GM12872 (cell line): ENCODE data around the gene LIM2.

ENCODE experiments used
- TF ChIP-seq, protein P1 (sequence below): IDR thresholded peaks from 3 replicates; pipeline ENCODE4 v1.5.1; 2011; ENCODE audit warnings: low read depth, mild to moderate bottlenecking, low read length, moderate library complexity; ENCODE audit not compliant: insufficient read depth

Gene LIM2, protein sequence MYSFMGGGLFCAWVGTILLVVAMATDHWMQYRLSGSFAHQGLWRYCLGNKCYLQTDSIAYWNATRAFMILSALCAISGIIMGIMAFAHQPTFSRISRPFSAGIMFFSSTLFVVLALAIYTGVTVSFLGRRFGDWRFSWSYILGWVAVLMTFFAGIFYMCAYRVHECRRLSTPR

DNA sequence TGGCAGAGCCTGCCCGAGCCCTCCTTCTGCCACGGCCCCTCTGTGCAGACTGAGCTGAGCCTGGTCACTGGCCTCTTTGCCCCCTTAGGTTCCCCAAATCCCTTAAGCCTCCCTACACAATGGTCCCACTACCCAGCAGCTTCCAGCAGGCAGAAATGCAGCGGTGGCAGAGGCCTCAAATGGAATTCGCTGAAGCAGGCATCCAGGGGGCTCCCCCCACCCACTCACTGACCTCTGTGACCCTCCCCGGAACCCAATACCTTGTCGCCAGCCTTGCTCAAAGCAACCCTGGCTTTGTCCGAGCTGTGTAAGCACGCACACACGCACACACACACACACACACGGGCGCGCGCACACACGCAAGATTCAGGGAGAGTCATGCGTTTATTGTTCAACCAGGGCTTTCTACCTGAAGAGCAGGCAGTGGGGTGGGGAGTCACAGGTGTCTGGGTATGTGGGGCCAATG is at the start of gene LIM2:
LIM2 (minus strand) TSS at position 51 of the 466 bp plus-strand sequence. CDS start 531 bp downstream, outside the sequence.
- TF ChIP-seq, protein P1, sequence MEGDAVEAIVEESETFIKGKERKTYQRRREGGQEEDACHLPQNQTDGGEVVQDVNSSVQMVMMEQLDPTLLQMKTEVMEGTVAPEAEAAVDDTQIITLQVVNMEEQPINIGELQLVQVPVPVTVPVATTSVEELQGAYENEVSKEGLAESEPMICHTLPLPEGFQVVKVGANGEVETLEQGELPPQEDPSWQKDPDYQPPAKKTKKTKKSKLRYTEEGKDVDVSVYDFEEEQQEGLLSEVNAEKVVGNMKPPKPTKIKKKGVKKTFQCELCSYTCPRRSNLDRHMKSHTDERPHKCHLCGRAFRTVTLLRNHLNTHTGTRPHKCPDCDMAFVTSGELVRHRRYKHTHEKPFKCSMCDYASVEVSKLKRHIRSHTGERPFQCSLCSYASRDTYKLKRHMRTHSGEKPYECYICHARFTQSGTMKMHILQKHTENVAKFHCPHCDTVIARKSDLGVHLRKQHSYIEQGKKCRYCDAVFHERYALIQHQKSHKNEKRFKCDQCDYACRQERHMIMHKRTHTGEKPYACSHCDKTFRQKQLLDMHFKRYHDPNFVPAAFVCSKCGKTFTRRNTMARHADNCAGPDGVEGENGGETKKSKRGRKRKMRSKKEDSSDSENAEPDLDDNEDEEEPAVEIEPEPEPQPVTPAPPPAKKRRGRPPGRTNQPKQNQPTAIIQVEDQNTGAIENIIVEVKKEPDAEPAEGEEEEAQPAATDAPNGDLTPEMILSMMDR = no peak

DNA sequence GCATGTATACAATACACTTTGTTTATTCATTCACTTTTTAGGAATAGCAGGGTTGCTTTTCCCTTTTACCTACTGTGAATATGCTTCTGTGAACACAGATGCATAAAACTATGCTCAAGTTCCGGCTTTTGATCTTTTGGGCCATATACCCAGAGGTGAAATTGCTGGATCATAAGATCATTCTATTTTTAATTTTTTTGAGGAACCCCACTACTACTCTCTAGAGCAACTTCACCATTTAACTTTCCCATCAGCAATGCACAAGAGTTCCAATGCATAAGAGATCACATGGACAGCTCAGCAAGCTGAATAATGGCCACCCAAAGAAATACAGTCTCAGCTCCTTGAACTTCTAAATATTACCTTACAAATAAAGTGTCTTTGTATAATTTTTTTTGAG is 46.7 kb upstream of the LIM2 start:
- TF ChIP-seq, protein P1 = no peak

DNA sequence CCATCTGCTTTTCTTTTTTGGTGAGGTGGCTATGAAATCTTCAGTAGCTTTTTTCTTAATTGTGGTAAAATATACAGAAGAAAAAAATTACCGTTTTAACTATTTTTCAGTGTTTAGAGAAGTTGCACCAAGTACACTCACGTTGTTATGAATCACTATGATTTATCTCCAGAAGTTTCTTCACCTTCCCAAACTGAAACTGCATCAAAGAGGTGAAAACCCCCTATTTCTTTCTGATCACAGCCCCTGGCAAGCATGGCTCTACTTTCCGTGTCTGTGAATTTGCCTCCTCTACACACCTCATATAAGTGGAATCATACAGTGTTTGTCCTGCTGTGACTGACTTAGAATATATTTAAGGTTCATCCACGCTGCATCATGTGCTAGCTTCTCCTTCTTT is 45.3 kb upstream of the LIM2 start:
- TF ChIP-seq, protein P1 = no peak

DNA sequence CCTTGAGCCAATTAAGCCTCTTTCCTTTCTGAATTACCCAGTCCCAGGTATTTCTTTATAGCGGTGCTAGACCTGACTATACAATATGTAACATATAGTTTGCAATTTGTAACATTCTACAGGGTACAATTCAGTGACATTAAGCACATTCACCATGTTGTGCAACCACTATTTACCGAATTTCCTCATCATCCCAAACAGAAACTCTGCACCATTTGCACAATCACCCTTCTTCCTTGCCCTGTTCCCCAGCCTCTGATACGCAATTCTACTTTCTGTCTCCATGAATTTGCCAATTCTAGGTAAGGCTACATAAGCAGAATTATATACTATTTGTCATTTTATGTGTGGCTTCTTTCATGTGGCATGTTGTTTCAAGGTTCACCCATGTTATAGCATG is 43.4 kb upstream of the LIM2 start:
- TF ChIP-seq, protein P1 = no peak

DNA sequence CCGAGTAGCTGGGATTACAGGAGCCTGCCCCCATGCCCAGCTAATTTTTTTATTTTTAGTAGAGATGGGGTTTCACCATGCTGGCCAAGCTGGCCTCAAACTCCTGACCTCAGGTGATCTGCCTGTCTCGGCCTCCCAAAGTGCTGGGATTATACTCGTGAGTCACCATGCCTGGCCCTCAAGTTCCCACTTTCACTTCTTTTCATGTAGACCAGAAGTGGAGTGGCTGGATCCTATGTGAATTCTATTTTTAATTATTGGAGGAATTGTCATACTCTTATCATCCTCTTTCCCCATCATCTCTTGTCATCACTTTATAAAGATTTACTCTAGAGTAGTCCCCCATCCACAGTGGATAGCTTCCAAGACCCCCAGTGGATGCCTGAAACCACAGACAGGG is 42.4 kb upstream of the LIM2 start:
- TF ChIP-seq, protein P1 = no peak

DNA sequence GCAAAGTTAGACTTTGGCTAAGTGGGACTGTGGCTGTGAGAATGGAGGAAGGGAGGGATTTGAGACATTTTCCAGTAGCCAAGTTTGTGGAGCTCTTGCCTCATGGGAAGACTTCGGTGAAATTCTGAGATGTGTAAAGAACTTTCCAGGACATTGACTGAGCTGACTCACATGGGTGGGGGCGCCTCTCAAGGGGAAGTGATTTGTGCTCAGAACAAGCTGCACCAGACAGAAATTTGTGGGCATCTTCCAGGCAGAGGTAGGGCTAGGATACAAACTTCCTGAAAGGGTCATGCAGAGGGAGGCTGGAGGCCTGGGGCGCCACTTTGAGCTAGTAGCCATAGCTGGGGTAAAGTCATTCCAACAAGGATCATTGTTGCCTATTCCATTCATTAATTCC is 39.4 kb upstream of the LIM2 start:
- TF ChIP-seq, protein P1 = no peak

DNA sequence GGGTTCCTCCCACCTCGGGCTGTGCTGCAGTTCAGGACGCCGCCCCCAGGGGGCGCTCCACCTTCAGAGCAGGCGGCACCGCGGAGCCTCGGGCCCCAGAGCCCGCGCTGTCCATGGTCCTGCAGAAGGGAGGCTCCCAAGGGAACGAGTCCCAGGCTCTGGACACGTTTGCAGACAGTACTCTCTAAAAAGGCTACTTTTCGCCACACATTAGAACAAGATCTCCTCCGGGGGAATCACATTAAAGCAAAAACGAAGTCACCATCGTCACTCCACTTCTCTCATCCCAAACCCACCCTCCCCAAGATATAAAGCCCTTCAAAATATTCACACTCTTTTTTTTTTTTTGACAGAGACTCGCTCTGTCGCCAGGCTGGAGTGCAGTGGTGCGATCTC is 34.3 kb upstream of the LIM2 start:
- TF ChIP-seq, protein P1 = peak; percentile 100
